Thoracic aorta (tissue), 2 donors: ENCODE measurements around the gene BTBD16. TPM values are rescaled to one million over a fixed set of nuclear protein-coding genes. Genes with fewer than 3 reads are reported as not detected.

Source experiments
- ATAC-seq: fragments of 150-250 bp; one replicate; pipeline ENCODE4 v1.8.0; 2017; ENCODE audit warnings: low read depth; ENCODE audit not compliant: insufficient number of reproducible peaks, low FRiP score
- DNase-seq: peaks from one replicate; pipeline ENCODE4 v3.0.0-alpha.2; 2020; ENCODE audit warnings: low spot score
- H3K27ac ChIP-seq, 2 donors: fragments of 200-600 bp; sonication (generic); 1 replicate in 1 of 2; 2 replicates in 1 of 2; pipeline ENCODE4 v1.5.1; 2016; ENCODE audit warnings: mild to moderate bottlenecking in 2 of 2, moderate library complexity in 2 of 2
- H3K27me3 ChIP-seq: fragments of 200-600 bp; sonication (generic); replicated peaks from 2 replicates; pipeline ENCODE4 v1.6.0; 2016; ENCODE audit warnings: mild to moderate bottlenecking; ENCODE audit not compliant: insufficient read depth
- H3K36me3 ChIP-seq: fragments of 200-600 bp; sonication (generic); one replicate; pipeline ENCODE4 v1.5.1; 2016
- H3K4me1 ChIP-seq, 2 donors: fragments of 200-600 bp; sonication (generic); 1 replicate in 1 of 2; 2 replicates in 1 of 2; pipeline versions ENCODE4 v1.5.1 to v1.6.0; 2016; ENCODE audit warnings: low read depth in 2 of 2, mild to moderate bottlenecking in 1 of 2; ENCODE audit not compliant: control insufficient read depth in 1 of 2
- H3K4me3 ChIP-seq: fragments of 200-600 bp; sonication (generic); 2 replicates; pipeline ENCODE4 v1.5.1; 2016; ENCODE audit warnings: mild to moderate bottlenecking
- H3K9me3 ChIP-seq: fragments of 200-600 bp; sonication (generic); 2 replicates; pipeline ENCODE4 v1.5.1; 2016
- CTCF ChIP-seq: fragments of 200-600 bp; sonication (generic); IDR thresholded peaks from one replicate; pipeline ENCODE4 v1.5.1; 2019; ENCODE audit warnings: antibody characterized with exemption
- total RNA-seq, 2 donors: library from RNA; depleted of rRNA; stranded (reverse); fragments of >200 nt; gene quantifications; one replicate each; pipeline versions ENCODE4 v1.1.0 to v1.2.3, GENCODE V29; 2016

Gene BTBD16
- total RNA-seq, 2 donors from 2014 or later, result not detected

DNA sequence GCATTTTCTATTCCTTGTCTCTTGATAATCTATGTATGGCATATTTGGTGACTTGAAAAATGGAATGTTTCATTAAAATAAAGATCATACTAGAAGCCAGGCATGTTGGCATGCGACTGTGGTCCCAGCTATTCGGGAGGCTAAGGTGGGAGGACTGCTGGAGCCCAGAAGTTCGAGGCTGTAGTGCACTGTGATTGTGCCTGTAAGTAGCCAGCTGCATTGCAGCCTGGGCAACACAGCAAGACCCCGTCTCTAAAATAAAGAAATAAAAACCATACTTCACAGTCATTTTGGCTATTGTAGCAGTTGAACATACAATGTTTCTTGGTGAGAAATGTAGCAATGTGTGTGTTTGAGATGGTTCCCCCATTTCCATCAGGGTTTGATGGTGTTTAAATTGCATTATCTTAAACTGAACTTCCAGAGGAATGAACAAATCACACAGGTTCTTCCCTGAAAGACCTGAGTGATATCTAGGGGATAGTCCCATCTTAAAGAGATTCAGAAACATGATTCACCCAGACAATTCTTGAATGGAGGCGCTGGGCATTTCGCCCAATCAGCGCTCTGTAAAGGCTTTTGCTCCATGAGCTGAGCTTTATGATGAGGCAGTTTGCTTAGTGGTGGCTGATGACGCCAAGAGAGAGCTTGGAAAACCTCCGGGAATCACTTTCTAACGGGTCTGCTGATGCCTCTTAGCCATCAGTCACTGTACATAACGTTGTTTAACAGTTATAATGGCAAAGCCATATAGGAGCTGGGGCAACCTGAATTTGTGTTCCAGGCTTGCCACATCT lies 19.4 kb upstream of the BTBD16 start:
- peaks cover 20% of the 10 kb centered on the region for H3K36me3 ChIP-seq
- no peaks in the 10 kb centered on the region for H3K9me3 ChIP-seq
- H3K27ac ChIP-seq, result no peak overlapping the region
- ATAC-seq, result no peak
- H3K4me1 ChIP-seq, result no peaks in the 10 kb centered on the region
- no peaks in the 10 kb centered on the region for H3K27me3 ChIP-seq
- DNase-seq, result no peak
- no peak overlapping the region for H3K4me3 ChIP-seq
- no peak for TF ChIP-seq CTCF

DNA sequence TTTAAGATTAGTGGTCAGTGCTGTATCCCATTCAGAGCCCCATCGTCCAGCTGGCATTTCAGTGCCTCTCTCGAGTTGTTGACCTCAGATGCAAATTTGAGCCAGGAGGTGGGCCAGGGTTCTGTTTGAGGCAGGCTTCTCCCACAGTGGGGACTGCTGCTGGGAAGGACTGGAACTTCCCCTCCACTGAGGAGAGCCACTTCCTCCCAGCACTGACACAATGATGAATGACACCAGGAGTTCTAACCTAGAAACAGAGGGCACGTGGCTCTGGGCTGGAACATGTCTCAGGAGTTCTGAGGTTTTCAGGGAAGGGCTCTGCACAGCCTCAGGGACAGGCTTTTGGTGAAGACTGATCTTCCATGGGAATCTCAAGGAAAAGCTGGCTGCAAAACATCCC lies 18.3 kb upstream of the BTBD16 start:
- H3K4me3 ChIP-seq, result no peak overlapping the region
- no peak for DNase-seq
- H3K4me1 ChIP-seq, result no peaks in the 10 kb centered on the region
- no peak for ATAC-seq
- H3K9me3 ChIP-seq, result no peaks in the 10 kb centered on the region
- no peak for TF ChIP-seq CTCF
- no peak overlapping the region for H3K27ac ChIP-seq
- peaks cover 25% of the 10 kb centered on the region for H3K36me3 ChIP-seq
- H3K27me3 ChIP-seq, result no peaks in the 10 kb centered on the region

- H3K27me3 ChIP-seq, result no peaks in the 10 kb centered on the region
- H3K36me3 ChIP-seq, result peaks cover 26% of the 10 kb centered on the region
- DNase-seq (no peak), ATAC-seq (no peak)
- no peak overlapping the region for H3K4me3 ChIP-seq
- no peaks in the 10 kb centered on the region for H3K9me3 ChIP-seq
- TF ChIP-seq CTCF, result no peak
- H3K27ac ChIP-seq, result no peak overlapping the region
- no peaks in the 10 kb centered on the region for H3K4me1 ChIP-seq
These were observed 17.5 kb upstream of the BTBD16 start for GRCh38 chr10:122253605-122254004.

- H3K36me3 ChIP-seq, result peaks cover 17% of the 10 kb centered on the region
- no peak overlapping the region for H3K4me3 ChIP-seq
- TF ChIP-seq CTCF, result no peak
- no peaks in the 10 kb centered on the region for H3K9me3 ChIP-seq
- no peak for ATAC-seq
- H3K27me3 ChIP-seq, result no peaks in the 10 kb centered on the region
- no peaks in the 10 kb centered on the region for H3K4me1 ChIP-seq
- no peak for DNase-seq
- no peak overlapping the region for H3K27ac ChIP-seq
These were observed 16.3 kb upstream of the BTBD16 start for GRCh38 chr10:122254831-122255230.

DNA sequence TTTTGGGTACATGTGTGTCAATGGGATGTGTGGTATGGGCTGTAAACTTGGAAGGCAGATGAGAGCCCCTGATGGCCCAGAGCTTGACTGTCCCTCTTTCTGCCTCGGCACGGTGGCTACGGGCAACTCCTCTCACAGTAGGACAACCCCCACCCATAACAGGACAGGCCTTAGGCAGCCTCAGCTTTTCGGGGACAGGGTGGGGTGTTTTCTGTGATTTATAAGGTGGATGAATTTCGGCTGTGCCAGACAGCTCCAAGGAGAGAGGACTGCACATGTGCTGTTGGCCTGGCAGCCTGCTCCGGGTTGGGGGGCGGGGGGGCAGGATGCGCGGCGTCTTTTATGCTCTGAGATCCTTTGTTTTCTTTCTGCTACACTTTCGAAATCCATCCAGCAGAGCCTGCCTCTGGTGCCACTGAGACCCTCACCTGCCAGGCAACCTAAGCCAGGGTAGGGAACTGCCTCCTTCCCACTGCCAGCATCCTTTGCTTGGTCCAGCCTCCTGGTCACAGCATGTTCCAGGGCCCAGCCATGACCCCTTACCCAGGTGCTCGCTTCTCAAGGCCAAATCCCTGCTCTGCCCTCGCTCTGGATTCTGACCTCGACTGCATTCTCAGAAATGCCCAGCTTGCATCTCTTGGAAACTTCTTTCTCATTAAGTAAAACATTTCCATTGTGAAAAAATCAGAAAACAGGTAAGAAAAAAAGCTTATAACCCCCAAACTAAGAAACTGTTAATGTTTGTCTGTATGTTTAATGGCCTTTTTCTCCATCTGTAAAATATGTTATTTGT lies 15.4 kb upstream of the BTBD16 start:
- Histone ChIP-seq H3K36me3 (peaks cover 12% of the 10 kb centered on the region), H3K27ac (no peak overlapping the region), H3K27me3 (no peaks in the 10 kb centered on the region), H3K4me1 (no peaks in the 10 kb centered on the region), H3K4me3 (no peak overlapping the region), H3K9me3 (no peaks in the 10 kb centered on the region)
- DNase-seq (no peak), ATAC-seq (no peak)
- no peak for TF ChIP-seq CTCF
